K562 (cell line): ENCODE results near the gene CLHC1. TPM values are rescaled to one million over a fixed set of nuclear protein-coding genes. Genes with fewer than 3 reads are reported as not detected.

Source experiments
- ATAC-seq: fragments of 200-7000 bp; cut with Tn5 transposase; 3 replicates; pipeline ENCODE4 v1.9.1; 2020; ENCODE audit warnings: moderate library complexity
- BruUV-seq: library from RNA; stranded (reverse); fragments of 400-500 nt; replicated peaks from 2 replicates; lab custom pipeline; 2021; lab: Mats Ljungman, UMichigan
- CTCF ChIA-PET: fragments of 300-600 bp; formaldehyde crosslinking; extraction: SDS; loops from one replicate; lab custom pipeline; 2021; ENCODE audit warnings: low intra/inter-chr PET ratio; lab: Yijun Ruan, JAX
- POLR2A ChIA-PET: fragments of 300-600, 350-650 bp; sonication (Branson Sonifier 250); formaldehyde crosslinking; extraction: SDS; loops from one replicate; lab custom pipeline; 2021; ENCODE audit warnings: antibody characterized with exemption, inconsistent platforms; lab: Yijun Ruan, JAX
- DNase-seq, 4 experiments: peaks; one replicate each; pipeline versions ENCODE4 v3.0.0 to v3.0.0-alpha.2; 2011 to 2018; ENCODE audit warnings: low spot score in 3 of 4, mixed read lengths in 3 of 4; ENCODE audit errors: extremely low read depth in 1 of 4
- FAIRE-seq: peaks from 2 replicates; lab custom pipeline; 2011; peaks lifted over from hg19 to GRCh38; lab: Jason Lieb, UNC
- H2AFZ ChIP-seq: 2 replicates; pipeline ENCODE4 v1.6.0; 2011; ENCODE audit warnings: low read depth, low read length, control low read depth, inconsistent platforms
- H3K27ac ChIP-seq: fragments of 200-600 bp; 3 replicates; pipeline ENCODE4 v1.8.0; 2011; ENCODE audit warnings: low read depth, mild to moderate bottlenecking, control low read depth, inconsistent platforms, low read length, moderate library complexity, mixed read lengths; ENCODE audit errors: extremely low read depth
- H3K27me3 ChIP-seq, 2 experiments: fragments of 300-600 bp in 1 of 2; 2 replicates in 1 of 2; 3 replicates in 1 of 2; pipeline versions ENCODE4 v1.6.0 to v1.8.0; 2011; ENCODE audit warnings: inconsistent platforms in 2 of 2, low read length in 2 of 2, mild to moderate bottlenecking in 1 of 2, mixed read lengths in 1 of 2, moderate library complexity in 1 of 2; ENCODE audit not compliant: control insufficient read depth in 2 of 2, insufficient read depth in 2 of 2
- H3K36me3 ChIP-seq: fragments of 300-600 bp; 3 replicates; pipeline ENCODE4 v1.8.0; 2011; ENCODE audit warnings: mild to moderate bottlenecking, low read length, inconsistent platforms; ENCODE audit not compliant: control insufficient read depth, insufficient read depth
- H3K4me1 ChIP-seq, 2 experiments: fragments of 200-600 bp in 1 of 2; replicated peaks in 1 of 2; 2 replicates in 1 of 2; 3 replicates in 1 of 2; pipeline versions ENCODE4 v1.5.1 to v1.8.0; 2011; ENCODE audit warnings: inconsistent platforms in 2 of 2, low read length in 2 of 2, mild to moderate bottlenecking in 1 of 2, mixed read lengths in 1 of 2, moderate library complexity in 1 of 2; ENCODE audit not compliant: control insufficient read depth in 2 of 2, insufficient read depth in 2 of 2
- H3K4me2 ChIP-seq: 2 replicates; pipeline ENCODE4 v1.6.1; 2011; ENCODE audit warnings: low read length, control low read depth, inconsistent platforms, mixed read lengths; ENCODE audit not compliant: insufficient read depth
- H3K4me3 ChIP-seq: fragments of 200-600 bp; sonication (generic), shearing (Covaris generic); 2 replicates; pipeline ENCODE4 v1.5.1; 2016; ENCODE audit warnings: control low read depth, inconsistent platforms
- H3K79me2 ChIP-seq: fragments of 200-600 bp; 3 replicates; pipeline ENCODE4 v1.8.0; 2011; ENCODE audit warnings: low read length, inconsistent platforms; ENCODE audit not compliant: control insufficient read depth, insufficient read depth
- H3K9ac ChIP-seq, 2 experiments: 2 replicates each; pipeline versions ENCODE4 v1.6.0 to v1.6.1; 2011; ENCODE audit warnings: low read depth in 2 of 2, low read length in 2 of 2, control low read depth in 1 of 2, inconsistent platforms in 1 of 2, mild to moderate bottlenecking in 1 of 2, mixed read lengths in 1 of 2; ENCODE audit not compliant: insufficient read depth in 1 of 2
- H3K9me1 ChIP-seq: one replicate; pipeline ENCODE4 v1.6.0; 2011; ENCODE audit warnings: inconsistent platforms, mild to moderate bottlenecking, low read length, moderate library complexity; ENCODE audit not compliant: control insufficient read depth, insufficient read depth
- H3K9me3 ChIP-seq: replicated peaks from 2 replicates; pipeline ENCODE4 v1.5.1; 2011; ENCODE audit warnings: low read depth, low read length, inconsistent platforms; ENCODE audit not compliant: control insufficient read depth, insufficient read depth
- H4K20me1 ChIP-seq: replicated peaks from 2 replicates; pipeline ENCODE4 v1.6.1; 2011; ENCODE audit warnings: low read length, inconsistent platforms, mixed read lengths; ENCODE audit not compliant: control insufficient read depth, insufficient read depth
- EP300 ChIP-seq: IDR thresholded peaks from 2 replicates; pipeline ENCODE4 v1.6.1; 2012; ENCODE audit warnings: low read length, improper control_type of control experiment
- EWSR1 ChIP-seq: fragments of 450-650 bp; IDR thresholded peaks from 2 replicates; pipeline ENCODE4 v1.6.1; 2018; ENCODE audit warnings: borderline replicate concordance, mild to moderate bottlenecking, low read depth, moderate library complexity; ENCODE audit not compliant: partially characterized antibody
- FOS ChIP-seq: IDR thresholded peaks from 3 replicates; pipeline ENCODE4 v1.6.1; 2011; ENCODE audit not compliant: insufficient read length; ENCODE audit errors: extremely low read depth
- PHB ChIP-seq: fragments of 250-450 bp; sonication (Bioruptor Pico); IDR thresholded peaks from 2 replicates; pipeline ENCODE4 v1.5.0; 2021
- WGBS: fragments of 100-300 bp; shearing (Covaris generic); methylation state at CpG from one replicate; pipeline ENCODE4 v1.1.6; 2016; ENCODE audit warnings: low coverage, mixed read lengths; ENCODE audit not compliant: insufficient coverage; ENCODE audit errors: missing lambda C conversion rate; 5-methylcytosine and 5-hydroxymethylcytosine counted together
- in situ Hi-C: fragments of 300-500 bp; cut with MboI; formaldehyde crosslinking; loops from 4 replicates; pipeline ENCODE4 v1.15.0; 2018; ENCODE audit warnings: inconsistent platforms, mixed read lengths
- intact Hi-C: fragments of 100-400 bp; cut with micrococcal nuclease; formaldehyde crosslinking; loops from 2 replicates; pipeline ENCODE4 v1.14.2; 2022
- polyA plus RNA-seq, 8 experiments: library from polyadenylated mRNA; depleted of rRNA in 4 of 8; stranded (reverse) in 5 of 8; unstranded in 3 of 8; fragments of >200 nt; fragmentation: Nextera tagmentation in 2 of 8; fragmentation: Illumina TruSeq in 1 of 8; extraction: Ambion mirVana in 2 of 8; extraction: Trizol in 1 of 8; gene quantifications; 2 replicates each; pipeline versions ENCODE4 v1.2.1 to v1.2.3, GENCODE V29; 2011 to 2014; ENCODE audit warnings: inconsistent platforms in 1 of 8, missing spikeins in 1 of 8
- total RNA-seq, 7 experiments: library from RNA; depleted of rRNA in 6 of 7; stranded (reverse); fragments of >200 nt in 6 of 7; fragmentation: Illumina TruSeq in 2 of 7; extraction: Trizol in 2 of 7; gene quantifications; 2 replicates each; pipeline versions ENCODE4 v1.2.1 to v1.2.3, GENCODE V29; 2011 to 2021; ENCODE audit warnings: low replicate concordance in 1 of 7
- TF ChIP-seq, protein P1 (sequence below): sonication (generic); formaldehyde crosslinking; IDR thresholded peaks from 2 replicates; pipeline ENCODE4 v1.8.0; 2022; ENCODE audit warnings: mild to moderate bottlenecking, missing genetic modification reagents
- TF ChIP-seq, protein P2 (sequence below): fragments of 450-650 bp; IDR thresholded peaks from 2 replicates; pipeline ENCODE4 v1.6.1; 2018; ENCODE audit not compliant: partially characterized antibody
- TF ChIP-seq, protein P3 (sequence below), 2 experiments: fragments of 450-650 bp; IDR thresholded peaks; 2 replicates each; pipeline ENCODE4 v1.6.1; 2018; ENCODE audit warnings: mild to moderate bottlenecking in 2 of 2, low read depth in 1 of 2; ENCODE audit not compliant: partially characterized antibody in 2 of 2

CLHC1 gene
- total and polyA plus RNA-seq, 9 of the 15 experiments (the other 6 are each of a cell fraction or from before 2014, with no cell fraction given): 3.7 to 14.3 (median 8.6) TPM

DNA sequence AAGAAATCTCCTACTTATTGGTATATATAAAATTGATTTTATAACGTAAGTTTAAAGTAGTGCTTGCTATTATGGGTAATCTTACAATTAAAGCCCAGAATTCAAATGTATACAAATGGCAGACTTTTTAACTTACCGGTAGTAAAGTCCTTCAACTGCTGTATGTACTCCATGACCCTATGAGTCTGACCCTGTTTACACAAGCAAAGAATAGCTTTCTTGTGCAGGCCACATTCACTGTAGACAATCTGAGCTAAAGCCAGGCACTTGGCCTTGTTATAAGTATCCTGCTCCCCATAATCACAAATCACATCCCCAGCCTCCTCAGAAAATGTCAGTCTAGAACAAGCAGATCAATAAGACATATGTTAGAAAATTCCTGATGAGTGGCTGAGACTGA is 51.7 kb downstream of the CLHC1 start:
- ChIA-PET CTCF (no interaction called here), POLR2A (interaction anchor here (0.7 to 1.8 kb wide), 4 partner anchors 11 to 269 kb away, joined by 3 to 5 read pairs (median 3); partner anchors contain the start of gene RTN4)
- no peaks in the 10 kb centered on the region for H3K9me3 ChIP-seq
- 57% methylated on average over 2 of the region's 2 CpGs for WGBS
- no peaks in the 10 kb centered on the region for H4K20me1 ChIP-seq
- TF ChIP-seq EP300 (no peak), EWSR1 (no peak), PHB (CRISPR knock-in tag) (no peak), FOS (no peak)
- TF ChIP-seq, protein P1, sequence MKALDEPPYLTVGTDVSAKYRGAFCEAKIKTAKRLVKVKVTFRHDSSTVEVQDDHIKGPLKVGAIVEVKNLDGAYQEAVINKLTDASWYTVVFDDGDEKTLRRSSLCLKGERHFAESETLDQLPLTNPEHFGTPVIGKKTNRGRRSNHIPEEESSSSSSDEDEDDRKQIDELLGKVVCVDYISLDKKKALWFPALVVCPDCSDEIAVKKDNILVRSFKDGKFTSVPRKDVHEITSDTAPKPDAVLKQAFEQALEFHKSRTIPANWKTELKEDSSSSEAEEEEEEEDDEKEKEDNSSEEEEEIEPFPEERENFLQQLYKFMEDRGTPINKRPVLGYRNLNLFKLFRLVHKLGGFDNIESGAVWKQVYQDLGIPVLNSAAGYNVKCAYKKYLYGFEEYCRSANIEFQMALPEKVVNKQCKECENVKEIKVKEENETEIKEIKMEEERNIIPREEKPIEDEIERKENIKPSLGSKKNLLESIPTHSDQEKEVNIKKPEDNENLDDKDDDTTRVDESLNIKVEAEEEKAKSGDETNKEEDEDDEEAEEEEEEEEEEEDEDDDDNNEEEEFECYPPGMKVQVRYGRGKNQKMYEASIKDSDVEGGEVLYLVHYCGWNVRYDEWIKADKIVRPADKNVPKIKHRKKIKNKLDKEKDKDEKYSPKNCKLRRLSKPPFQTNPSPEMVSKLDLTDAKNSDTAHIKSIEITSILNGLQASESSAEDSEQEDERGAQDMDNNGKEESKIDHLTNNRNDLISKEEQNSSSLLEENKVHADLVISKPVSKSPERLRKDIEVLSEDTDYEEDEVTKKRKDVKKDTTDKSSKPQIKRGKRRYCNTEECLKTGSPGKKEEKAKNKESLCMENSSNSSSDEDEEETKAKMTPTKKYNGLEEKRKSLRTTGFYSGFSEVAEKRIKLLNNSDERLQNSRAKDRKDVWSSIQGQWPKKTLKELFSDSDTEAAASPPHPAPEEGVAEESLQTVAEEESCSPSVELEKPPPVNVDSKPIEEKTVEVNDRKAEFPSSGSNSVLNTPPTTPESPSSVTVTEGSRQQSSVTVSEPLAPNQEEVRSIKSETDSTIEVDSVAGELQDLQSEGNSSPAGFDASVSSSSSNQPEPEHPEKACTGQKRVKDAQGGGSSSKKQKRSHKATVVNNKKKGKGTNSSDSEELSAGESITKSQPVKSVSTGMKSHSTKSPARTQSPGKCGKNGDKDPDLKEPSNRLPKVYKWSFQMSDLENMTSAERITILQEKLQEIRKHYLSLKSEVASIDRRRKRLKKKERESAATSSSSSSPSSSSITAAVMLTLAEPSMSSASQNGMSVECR: no peak
- TF ChIP-seq, protein P2, sequence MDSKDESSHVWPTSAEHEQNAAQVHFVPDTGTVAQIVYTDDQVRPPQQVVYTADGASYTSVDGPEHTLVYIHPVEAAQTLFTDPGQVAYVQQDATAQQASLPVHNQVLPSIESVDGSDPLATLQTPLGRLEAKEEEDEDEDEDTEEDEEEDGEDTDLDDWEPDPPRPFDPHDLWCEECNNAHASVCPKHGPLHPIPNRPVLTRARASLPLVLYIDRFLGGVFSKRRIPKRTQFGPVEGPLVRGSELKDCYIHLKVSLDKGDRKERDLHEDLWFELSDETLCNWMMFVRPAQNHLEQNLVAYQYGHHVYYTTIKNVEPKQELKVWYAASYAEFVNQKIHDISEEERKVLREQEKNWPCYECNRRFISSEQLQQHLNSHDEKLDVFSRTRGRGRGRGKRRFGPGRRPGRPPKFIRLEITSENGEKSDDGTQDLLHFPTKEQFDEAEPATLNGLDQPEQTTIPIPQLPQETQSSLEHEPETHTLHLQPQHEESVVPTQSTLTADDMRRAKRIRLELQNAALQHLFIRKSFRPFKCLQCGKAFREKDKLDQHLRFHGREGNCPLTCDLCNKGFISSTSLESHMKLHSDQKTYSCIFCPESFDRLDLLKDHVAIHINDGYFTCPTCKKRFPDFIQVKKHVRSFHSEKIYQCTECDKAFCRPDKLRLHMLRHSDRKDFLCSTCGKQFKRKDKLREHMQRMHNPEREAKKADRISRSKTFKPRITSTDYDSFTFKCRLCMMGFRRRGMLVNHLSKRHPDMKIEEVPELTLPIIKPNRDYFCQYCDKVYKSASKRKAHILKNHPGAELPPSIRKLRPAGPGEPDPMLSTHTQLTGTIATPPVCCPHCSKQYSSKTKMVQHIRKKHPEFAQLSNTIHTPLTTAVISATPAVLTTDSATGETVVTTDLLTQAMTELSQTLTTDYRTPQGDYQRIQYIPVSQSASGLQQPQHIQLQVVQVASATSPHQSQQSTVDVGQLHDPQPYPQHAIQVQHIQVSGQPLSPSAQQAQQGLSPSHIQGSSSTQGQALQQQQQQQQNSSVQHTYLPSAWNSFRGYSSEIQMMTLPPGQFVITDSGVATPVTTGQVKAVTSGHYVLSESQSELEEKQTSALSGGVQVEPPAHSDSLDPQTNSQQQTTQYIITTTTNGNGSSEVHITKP: no peak
- TF ChIP-seq, protein P3, sequence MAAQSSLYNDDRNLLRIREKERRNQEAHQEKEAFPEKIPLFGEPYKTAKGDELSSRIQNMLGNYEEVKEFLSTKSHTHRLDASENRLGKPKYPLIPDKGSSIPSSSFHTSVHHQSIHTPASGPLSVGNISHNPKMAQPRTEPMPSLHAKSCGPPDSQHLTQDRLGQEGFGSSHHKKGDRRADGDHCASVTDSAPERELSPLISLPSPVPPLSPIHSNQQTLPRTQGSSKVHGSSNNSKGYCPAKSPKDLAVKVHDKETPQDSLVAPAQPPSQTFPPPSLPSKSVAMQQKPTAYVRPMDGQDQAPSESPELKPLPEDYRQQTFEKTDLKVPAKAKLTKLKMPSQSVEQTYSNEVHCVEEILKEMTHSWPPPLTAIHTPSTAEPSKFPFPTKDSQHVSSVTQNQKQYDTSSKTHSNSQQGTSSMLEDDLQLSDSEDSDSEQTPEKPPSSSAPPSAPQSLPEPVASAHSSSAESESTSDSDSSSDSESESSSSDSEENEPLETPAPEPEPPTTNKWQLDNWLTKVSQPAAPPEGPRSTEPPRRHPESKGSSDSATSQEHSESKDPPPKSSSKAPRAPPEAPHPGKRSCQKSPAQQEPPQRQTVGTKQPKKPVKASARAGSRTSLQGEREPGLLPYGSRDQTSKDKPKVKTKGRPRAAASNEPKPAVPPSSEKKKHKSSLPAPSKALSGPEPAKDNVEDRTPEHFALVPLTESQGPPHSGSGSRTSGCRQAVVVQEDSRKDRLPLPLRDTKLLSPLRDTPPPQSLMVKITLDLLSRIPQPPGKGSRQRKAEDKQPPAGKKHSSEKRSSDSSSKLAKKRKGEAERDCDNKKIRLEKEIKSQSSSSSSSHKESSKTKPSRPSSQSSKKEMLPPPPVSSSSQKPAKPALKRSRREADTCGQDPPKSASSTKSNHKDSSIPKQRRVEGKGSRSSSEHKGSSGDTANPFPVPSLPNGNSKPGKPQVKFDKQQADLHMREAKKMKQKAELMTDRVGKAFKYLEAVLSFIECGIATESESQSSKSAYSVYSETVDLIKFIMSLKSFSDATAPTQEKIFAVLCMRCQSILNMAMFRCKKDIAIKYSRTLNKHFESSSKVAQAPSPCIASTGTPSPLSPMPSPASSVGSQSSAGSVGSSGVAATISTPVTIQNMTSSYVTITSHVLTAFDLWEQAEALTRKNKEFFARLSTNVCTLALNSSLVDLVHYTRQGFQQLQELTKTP (IDR thresholded peaks at IDR 0.05; ENCODE audit: low read depth in 1 of 2, partially characterized antibody in 2 of 2): no peak
- H3K4me3 ChIP-seq: no peak overlapping the region
- intact Hi-C loops: no loop called here
- no TSS peak for BruUV-seq
- DNase-seq: no peak
- no peak overlapping the region for H3K27ac ChIP-seq
- H3K9ac ChIP-seq: no peak overlapping the region
- H3K4me2 ChIP-seq: no peak overlapping the region
- no peaks in the 10 kb centered on the region for H3K36me3 ChIP-seq
- FAIRE-seq: no peak
- H2AFZ ChIP-seq: no peak overlapping the region
- H3K27me3 ChIP-seq: no peaks in the 10 kb centered on the region
- H3K4me1 ChIP-seq: no peaks in the 10 kb centered on the region
- no peak for ATAC-seq
- no peaks in the 10 kb centered on the region for H3K79me2 ChIP-seq
- H3K9me1 ChIP-seq: no peaks in the 10 kb centered on the region
- in situ Hi-C loops: no loop called here
